Smooth muscle cell (in vitro differentiated cells): ENCODE measurements around the gene FADS3. TPM values are rescaled to one million over a fixed set of nuclear protein-coding genes. Genes with fewer than 3 reads are reported as not detected.

Source experiments
- DNase-seq: peaks from one replicate; lab custom pipeline; 2025; ENCODE audit not compliant: unreplicated experiment; lab: John Stamatoyannopoulos, UW
- H2AFZ ChIP-seq: fragments of 200-600 bp; sonication (generic); 2 replicates; pipeline ENCODE4 v1.6.0; 2016; ENCODE audit warnings: antibody characterized with exemption, low read depth, mild to moderate bottlenecking
- H3F3A ChIP-seq: fragments of 200-600 bp; sonication (generic); 2 replicates; pipeline ENCODE4 v1.6.0; 2017; ENCODE audit warnings: antibody characterized with exemption, low read depth
- H3K27ac ChIP-seq: fragments of 200-600 bp; sonication (generic); 2 replicates; pipeline ENCODE4 v1.5.1; 2016; ENCODE audit warnings: low read depth, mild to moderate bottlenecking
- H3K27me3 ChIP-seq: fragments of 200-600 bp; sonication (generic); 2 replicates; pipeline ENCODE4 v1.6.1; 2016; ENCODE audit warnings: low read depth, mild to moderate bottlenecking
- H3K36me3 ChIP-seq: fragments of 200-600 bp; sonication (generic); 2 replicates; pipeline ENCODE4 v1.5.1; 2016; ENCODE audit warnings: low read depth
- H3K4me1 ChIP-seq: fragments of 200-600 bp; sonication (generic); 2 replicates; pipeline ENCODE4 v1.5.1; 2016; ENCODE audit warnings: low read depth
- H3K4me2 ChIP-seq: fragments of 200-600 bp; sonication (generic); 2 replicates; pipeline ENCODE4 v1.6.0; 2016; ENCODE audit warnings: mild to moderate bottlenecking
- H3K4me3 ChIP-seq: fragments of 200-600 bp; sonication (generic); 2 replicates; pipeline ENCODE4 v1.5.1; 2016; ENCODE audit warnings: mild to moderate bottlenecking
- H3K79me2 ChIP-seq: fragments of 200-600 bp; sonication (generic); 2 replicates; pipeline ENCODE4 v1.6.0; 2016; ENCODE audit warnings: low read depth, mild to moderate bottlenecking
- H3K9ac ChIP-seq: fragments of 200-600 bp; sonication (generic); 2 replicates; pipeline ENCODE4 v1.6.0; 2016; ENCODE audit warnings: low read depth
- H3K9me3 ChIP-seq: fragments of 200-600 bp; sonication (generic); replicated peaks from 2 replicates; pipeline ENCODE4 v1.5.1; 2016; ENCODE audit warnings: low read depth
- H4K20me1 ChIP-seq: fragments of 200-600 bp; sonication (generic); 2 replicates; pipeline ENCODE4 v1.6.0; 2016; ENCODE audit warnings: low read depth
- CTCF ChIP-seq: fragments of 200-600 bp; sonication (generic); IDR thresholded peaks from 2 replicates; pipeline ENCODE4 v1.5.1; 2017; ENCODE audit warnings: borderline replicate concordance, mild to moderate bottlenecking, antibody characterized with exemption; ENCODE audit not compliant: insufficient read depth, poor library complexity, severe bottlenecking
- WGBS: methylation state at CpG from one replicate; pipeline ENCODE4 v1.1.7; 2016; ENCODE audit warnings: low lambda C conversion rate; 5-methylcytosine and 5-hydroxymethylcytosine counted together
- polyA plus RNA-seq: library from polyadenylated mRNA; unstranded; fragments of >200 nt; fragmentation: Nextera tagmentation; extraction: Ambion mirVana; gene quantifications from 2 replicates; pipeline ENCODE4 v1.2.1, GENCODE V29; 2016
- total RNA-seq: library from RNA; depleted of rRNA; stranded (reverse); fragments of >200 nt; gene quantifications from 2 replicates; pipeline ENCODE4 v1.2.3, GENCODE V29; 2014

The FADS3 gene
- total and polyA plus RNA-seq, 2 experiments from 2014 or later: 8.9 to 13.8 TPM

GRCh38 chr11:61832207-61832606 lies 59.1 kb downstream of the FADS3 start:
- Histone ChIP-seq H3K4me2 (no peak overlapping the region), H3K4me1 (peaks cover 28% of the 10 kb centered on the region), H3K79me2 (peaks cover 89% of the 10 kb centered on the region), H4K20me1 (peaks cover 84% of the 10 kb centered on the region), H3F3A (peaks cover 33% of the 10 kb centered on the region), H3K27ac (peak overlapping the region; percentile 45), H3K9me3 (no peaks in the 10 kb centered on the region), H3K27me3 (no peaks in the 10 kb centered on the region), H2AFZ (no peak overlapping the region), H3K36me3 (no peaks in the 10 kb centered on the region), H3K4me3 (no peak overlapping the region), H3K9ac (no peak overlapping the region)
- 90% methylated on average over 4 of the region's 4 CpGs for WGBS
- no peak for DNase-seq
- no peak for TF ChIP-seq CTCF

GRCh38 chr11:61830237-61831105 lies 60.9 kb downstream of the FADS3 start:
- Histone ChIP-seq H4K20me1 (peaks cover 67% of the 10 kb centered on the region), H2AFZ (no peak overlapping the region), H3K9me3 (no peaks in the 10 kb centered on the region), H3K27me3 (no peaks in the 10 kb centered on the region), H3K4me2 (peak overlapping the region; percentile 96), H3K79me2 (peaks cover 72% of the 10 kb centered on the region), H3K27ac (peak overlapping the region; percentile 45), H3K36me3 (no peaks in the 10 kb centered on the region), H3F3A (peaks cover 33% of the 10 kb centered on the region), H3K9ac (peak overlapping the region; percentile 40), H3K4me3 (peak overlapping the region; percentile 78), H3K4me1 (peaks cover 36% of the 10 kb centered on the region)
- WGBS: 29% methylated on average over 8 of the region's 8 CpGs
- no peak for TF ChIP-seq CTCF
- DNase-seq: no peak

- H2AFZ ChIP-seq: no peak overlapping the region
- peak overlapping the region; percentile 45 for H3K27ac ChIP-seq
- peak overlapping the region; percentile 40 for H3K9ac ChIP-seq
- 38% methylated on average over 4 of the region's 4 CpGs for WGBS
- peaks cover 36% of the 10 kb centered on the region for H3K4me1 ChIP-seq
- no peaks in the 10 kb centered on the region for H3K36me3 ChIP-seq
- peak overlapping the region; percentile 96 for H3K4me2 ChIP-seq
- H3K27me3 ChIP-seq: no peaks in the 10 kb centered on the region
- H3F3A ChIP-seq: peaks cover 33% of the 10 kb centered on the region
- peaks cover 65% of the 10 kb centered on the region for H3K79me2 ChIP-seq
- no peak for DNase-seq
- no peak for TF ChIP-seq CTCF
- peak overlapping the region; percentile 78 for H3K4me3 ChIP-seq
- peaks cover 60% of the 10 kb centered on the region for H4K20me1 ChIP-seq
- no peaks in the 10 kb centered on the region for H3K9me3 ChIP-seq
These were observed 61.5 kb downstream of the FADS3 start for GRCh38 chr11:61829806-61830205.
